Stimulated activated naive B cell treated with anti-CD40 and anti-IgM and Interleukin-4, amounts not matched to agents 10 μg/mL and 1 μg/mL and 100 μg/mL, for 72 hours (primary cell): ENCODE measurements around the gene CCDC78.
A peak's percentile ranks its signal among the peaks of the same experiment; 100 is the strongest.

Experiments
- ATAC-seq, 2 donors: fragments of 150-1000 bp; cut with Tn5 transposase; replicated peaks; 2 replicates each; pipeline ENCODE4 v1.10.0; 2021; ENCODE audit warnings: moderate library complexity in 1 of 2
- DNase-seq: peaks from one replicate; pipeline ENCODE4 v3.0.0; 2021
- H3K27ac Mint-ChIP-seq: one replicate; pipeline ENCODE4 v1.8.0; 2022; ENCODE audit warnings: mild to moderate bottlenecking, mixed read lengths
- H3K27me3 Mint-ChIP-seq, 2 donors: one replicate each; pipeline ENCODE4 v1.8.0; 2022; ENCODE audit warnings: mixed read lengths in 2 of 2
- H3K36me3 Mint-ChIP-seq, 2 donors: one replicate each; pipeline ENCODE4 v1.8.0; 2022; ENCODE audit warnings: mixed read lengths in 2 of 2, mild to moderate bottlenecking in 1 of 2
- H3K4me1 Mint-ChIP-seq, 2 donors: one replicate each; pipeline ENCODE4 v1.8.0; 2022; ENCODE audit warnings: mixed read lengths in 2 of 2, mild to moderate bottlenecking in 1 of 2
- H3K4me3 Mint-ChIP-seq, 2 donors: one replicate each; pipeline ENCODE4 v1.8.0; 2022; ENCODE audit warnings: mild to moderate bottlenecking in 2 of 2, mixed read lengths in 2 of 2, moderate library complexity in 1 of 2
- H3K9me3 Mint-ChIP-seq, 2 donors: one replicate each; pipeline ENCODE4 v1.8.0; 2022; ENCODE audit warnings: mixed read lengths in 2 of 2, mild to moderate bottlenecking in 1 of 2

Gene CCDC78

GRCh38 chr16:726438-727290 lies at the start of gene CCDC78, which contains the start of gene HAGHL:
CCDC78 (minus strand) TSS chr16:726443; CDS start chr16:726367, 76 bp downstream.
HAGHL (plus strand) TSS chr16:727106; CDS start chr16:727510, 404 bp downstream.
- no peaks in the 10 kb centered on the region for H3K9me3 Mint-ChIP-seq
- peak within 1 kb of the TSS; percentile 84 for H3K27ac Mint-ChIP-seq

DNA sequence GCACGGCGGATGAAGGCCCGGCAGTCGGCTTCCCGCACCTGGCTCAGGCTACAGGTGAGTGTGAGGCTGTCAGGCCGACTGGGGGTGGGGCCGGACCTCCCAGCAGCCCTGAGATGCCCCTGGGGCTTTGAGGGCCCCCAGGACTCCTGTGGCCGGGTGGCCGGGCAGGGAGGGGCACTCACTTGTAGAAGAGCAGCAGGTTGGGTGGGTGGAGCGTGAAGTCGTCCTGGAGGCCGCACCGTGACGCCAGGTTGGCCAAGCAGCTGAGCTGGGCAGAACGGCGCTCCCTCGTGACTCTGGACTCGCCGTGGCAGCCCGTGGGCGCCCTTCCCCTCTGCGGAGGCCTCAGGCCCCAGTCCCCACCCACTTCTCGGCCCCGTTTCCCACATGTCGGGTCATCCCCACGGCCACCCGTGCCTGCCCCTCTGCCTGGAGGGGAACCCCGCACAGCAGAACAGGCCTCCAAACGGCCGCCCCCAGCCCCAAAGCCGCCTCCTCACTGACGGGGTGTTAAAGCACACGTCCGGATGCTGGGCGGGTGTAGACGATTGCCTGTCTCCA lies 49.1 kb upstream of the CCDC78 start:
- ATAC-seq (no peak), DNase-seq (no peak)
- no peaks in the 10 kb centered on the region for H3K9me3 Mint-ChIP-seq
- no peak overlapping the region for H3K27ac Mint-ChIP-seq
- peaks cover 9 to 15% of the 10 kb centered on the region in 2 donors for H3K27me3 Mint-ChIP-seq
- H3K36me3 Mint-ChIP-seq: no peaks in the 10 kb centered on the region
- H3K4me3 Mint-ChIP-seq: no peak overlapping the region
- peaks cover 0 to 2% of the 10 kb centered on the region in 2 donors for H3K4me1 Mint-ChIP-seq

More at GRCh38 chr16:726438-727290, at the start of gene CCDC78, which contains the start of gene HAGHL:
- Mint-ChIP-seq H3K36me3 (peaks cover 0 to 6% of the 10 kb centered on the region in 2 donors), H3K4me3 (peak within 1 kb of the TSS; percentile 77 to 86), H3K4me1 (peaks cover 10 to 36% of the 10 kb centered on the region in 2 donors), H3K27me3 (no peaks in the 10 kb centered on the region)
- DNase-seq (peak; percentile 48), ATAC-seq (peak; percentile 35 to 50)

DNA sequence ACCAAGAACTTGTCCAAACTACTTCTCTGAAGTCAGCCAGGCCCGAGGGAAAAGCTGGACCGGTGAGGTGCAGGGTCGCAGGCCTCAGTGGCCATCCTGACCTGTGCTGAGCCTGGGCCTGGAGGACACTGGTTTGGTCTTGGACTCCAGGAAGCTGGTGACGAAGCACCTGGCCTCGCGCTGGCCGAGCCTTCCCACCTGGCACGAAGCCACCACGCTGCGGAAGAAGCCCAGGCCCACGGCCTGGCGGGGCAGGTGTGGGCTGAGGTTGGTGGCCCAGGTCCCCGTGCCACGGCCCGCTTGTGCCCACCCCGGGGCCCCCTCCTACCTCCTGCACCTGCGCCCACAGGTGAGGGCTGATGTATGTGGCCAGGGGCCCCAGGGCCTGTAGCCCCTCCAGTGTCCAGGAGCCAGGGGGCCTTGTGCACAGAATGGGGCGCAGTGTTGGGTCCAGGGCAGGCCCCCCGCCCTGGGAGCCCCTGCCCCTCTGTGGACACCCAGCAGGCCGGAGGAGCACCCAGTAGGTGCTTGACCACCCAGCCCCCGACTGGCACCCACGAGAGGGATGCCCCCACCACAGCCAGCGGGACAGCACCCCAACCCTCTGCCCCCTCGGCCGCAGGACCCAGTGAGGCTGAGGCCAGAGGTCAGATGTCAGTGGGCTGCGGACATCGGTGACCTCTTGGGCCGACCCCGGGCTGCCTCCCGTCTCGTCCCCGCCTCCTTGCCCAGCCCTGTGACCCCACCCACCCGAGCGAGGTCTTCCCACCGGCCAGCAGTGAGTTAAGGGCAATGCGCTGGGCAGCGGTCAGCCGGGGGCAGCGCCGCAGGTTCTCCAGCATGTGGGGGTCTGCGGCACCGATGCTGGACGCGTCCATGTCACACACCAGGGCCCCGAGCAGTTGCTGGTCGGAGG lies 48.1 kb upstream of the CCDC78 start:
- Mint-ChIP-seq H3K27ac (no peak overlapping the region), H3K4me3 (no peak overlapping the region), H3K27me3 (peaks cover 8 to 12% of the 10 kb centered on the region in 2 donors), H3K36me3 (no peaks in the 10 kb centered on the region), H3K4me1 (peaks cover 0 to 2% of the 10 kb centered on the region in 2 donors), H3K9me3 (no peaks in the 10 kb centered on the region)
- ATAC-seq: no peak
- DNase-seq: no peak

GRCh38 chr16:772959-773358 lies 46.7 kb upstream of the CCDC78 start:
- no peak for ATAC-seq
- Mint-ChIP-seq H3K9me3 (no peaks in the 10 kb centered on the region), H3K4me1 (peaks cover 0 to 2% of the 10 kb centered on the region in 2 donors)

GRCh38 chr16:770411-770810 lies 44.2 kb upstream of the CCDC78 start:
- H3K9me3 Mint-ChIP-seq: no peaks in the 10 kb centered on the region
- ATAC-seq (no peak), DNase-seq (no peak)
- H3K36me3 Mint-ChIP-seq: no peaks in the 10 kb centered on the region
- H3K27ac Mint-ChIP-seq: no peak overlapping the region
- no peak overlapping the region for H3K4me3 Mint-ChIP-seq
- peaks cover 0 to 4% of the 10 kb centered on the region in 2 donors for H3K27me3 Mint-ChIP-seq
- H3K4me1 Mint-ChIP-seq: no peaks in the 10 kb centered on the region

More at GRCh38 chr16:772959-773358, 46.7 kb upstream of the CCDC78 start:
- H3K27ac Mint-ChIP-seq: no peak overlapping the region
- H3K27me3 Mint-ChIP-seq: peaks cover 8 to 11% of the 10 kb centered on the region in 2 donors
- no peak overlapping the region for H3K4me3 Mint-ChIP-seq
- H3K36me3 Mint-ChIP-seq: no peaks in the 10 kb centered on the region
- no peak for DNase-seq

- Mint-ChIP-seq H3K36me3 (no peaks in the 10 kb centered on the region), H3K4me3 (no peak overlapping the region), H3K4me1 (no peaks in the 10 kb centered on the region), H3K27ac (no peak overlapping the region), H3K27me3 (peaks cover 0 to 4% of the 10 kb centered on the region in 2 donors), H3K9me3 (no peaks in the 10 kb centered on the region)
- DNase-seq: no peak
- ATAC-seq: no peak
Measured at GRCh38 chr16:769934-770333, 43.7 kb upstream of the CCDC78 start.

DNA sequence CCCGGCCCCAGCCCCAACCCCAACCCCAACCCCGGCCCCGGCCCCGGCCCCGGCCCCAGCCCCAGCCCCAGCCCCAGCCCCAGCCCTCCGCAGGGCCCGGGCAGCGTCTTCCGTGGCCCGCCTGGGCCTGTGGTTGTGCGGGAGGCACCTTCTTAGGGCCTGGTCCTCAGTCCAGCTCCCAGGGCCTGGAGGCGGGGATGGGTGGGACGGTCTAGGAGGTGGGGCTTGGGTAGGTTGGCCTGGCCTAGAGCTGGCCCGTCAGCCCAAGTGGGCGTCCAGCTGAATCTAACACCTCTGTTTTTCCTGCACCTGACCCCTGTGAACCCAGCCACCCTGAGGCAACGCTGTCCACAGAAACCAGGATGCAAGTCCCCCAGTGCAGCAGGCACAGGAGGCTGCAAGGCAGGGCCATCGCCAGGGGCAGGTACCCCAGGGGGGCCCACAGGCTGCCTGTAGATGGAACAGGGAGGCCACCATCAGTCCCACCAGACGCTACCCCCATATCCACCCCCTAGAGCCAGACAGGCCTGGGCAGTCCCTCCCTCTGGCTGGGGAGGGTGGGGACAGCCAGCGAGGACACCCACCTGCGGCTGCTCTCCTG lies 43.0 kb upstream of the CCDC78 start:
- DNase-seq (no peak), ATAC-seq (no peak)
- Mint-ChIP-seq H3K27ac (peak overlapping the region; percentile 47), H3K4me1 (no peaks in the 10 kb centered on the region), H3K36me3 (no peaks in the 10 kb centered on the region), H3K27me3 (peaks cover 0 to 4% of the 10 kb centered on the region in 2 donors), H3K9me3 (no peaks in the 10 kb centered on the region), H3K4me3 (no peak overlapping the region)

GRCh38 chr16:768428-768827 lies 42.2 kb upstream of the CCDC78 start:
- H3K27ac Mint-ChIP-seq: no peak overlapping the region
- no peaks in the 10 kb centered on the region for H3K36me3 Mint-ChIP-seq
- peaks cover 0 to 8% of the 10 kb centered on the region in 2 donors for H3K27me3 Mint-ChIP-seq
- DNase-seq (no peak), ATAC-seq (no peak)
- no peaks in the 10 kb centered on the region for H3K4me1 Mint-ChIP-seq
- H3K9me3 Mint-ChIP-seq: no peaks in the 10 kb centered on the region
- no peak overlapping the region for H3K4me3 Mint-ChIP-seq

GRCh38 chr16:767743-768235 lies 41.5 kb upstream of the CCDC78 start:
- Mint-ChIP-seq H3K9me3 (no peaks in the 10 kb centered on the region), H3K4me1 (no peaks in the 10 kb centered on the region), H3K27ac (no peak overlapping the region), H3K4me3 (no peak overlapping the region), H3K36me3 (no peaks in the 10 kb centered on the region), H3K27me3 (peaks cover 0 to 9% of the 10 kb centered on the region in 2 donors)
- ATAC-seq (no peak), DNase-seq (no peak)

DNA sequence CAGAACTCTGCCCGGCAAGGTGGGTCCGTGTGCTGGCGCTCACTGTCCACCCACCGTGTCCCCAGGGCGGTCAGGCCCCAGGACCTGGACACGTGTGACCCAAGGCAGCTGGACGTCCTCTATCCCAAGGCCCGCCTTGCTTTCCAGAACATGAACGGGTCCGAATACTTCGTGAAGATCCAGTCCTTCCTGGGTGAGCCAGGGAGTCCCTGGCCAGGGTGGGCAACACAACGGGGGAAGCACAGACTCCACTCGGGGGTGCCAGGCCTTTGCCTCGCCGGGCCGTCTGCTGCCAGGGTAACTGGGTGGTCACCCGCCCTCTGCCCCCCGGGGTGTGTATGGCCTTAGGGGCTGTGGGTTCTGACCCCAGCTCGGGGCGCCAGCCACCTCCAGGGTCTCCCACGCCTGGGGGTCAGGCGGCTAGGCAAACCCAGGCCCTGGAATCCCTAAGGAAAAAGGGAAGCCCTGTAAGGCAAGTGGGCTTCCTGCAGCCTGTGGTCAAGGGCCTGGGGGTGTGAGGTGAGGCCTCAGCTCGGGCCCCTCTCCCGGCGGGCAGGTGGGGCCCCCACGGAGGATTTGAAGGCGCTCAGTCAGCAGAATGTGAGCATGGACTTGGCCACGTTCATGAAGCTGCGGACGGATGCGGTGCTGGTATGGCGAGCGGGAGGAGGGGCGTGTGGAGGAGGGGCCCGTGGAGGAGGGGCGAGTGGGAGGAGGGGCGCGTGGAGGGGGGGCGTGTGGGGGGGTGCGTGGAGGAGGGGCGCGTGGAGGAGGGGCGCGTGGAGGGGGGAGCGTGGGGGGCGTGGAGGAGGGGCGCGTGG lies 40.8 kb upstream of the CCDC78 start:
- Mint-ChIP-seq H3K9me3 (no peaks in the 10 kb centered on the region), H3K4me3 (no peak overlapping the region), H3K27ac (no peak overlapping the region), H3K4me1 (no peaks in the 10 kb centered on the region), H3K36me3 (no peaks in the 10 kb centered on the region), H3K27me3 (peaks cover 0 to 11% of the 10 kb centered on the region in 2 donors)
- ATAC-seq: no peak
- DNase-seq: no peak

DNA sequence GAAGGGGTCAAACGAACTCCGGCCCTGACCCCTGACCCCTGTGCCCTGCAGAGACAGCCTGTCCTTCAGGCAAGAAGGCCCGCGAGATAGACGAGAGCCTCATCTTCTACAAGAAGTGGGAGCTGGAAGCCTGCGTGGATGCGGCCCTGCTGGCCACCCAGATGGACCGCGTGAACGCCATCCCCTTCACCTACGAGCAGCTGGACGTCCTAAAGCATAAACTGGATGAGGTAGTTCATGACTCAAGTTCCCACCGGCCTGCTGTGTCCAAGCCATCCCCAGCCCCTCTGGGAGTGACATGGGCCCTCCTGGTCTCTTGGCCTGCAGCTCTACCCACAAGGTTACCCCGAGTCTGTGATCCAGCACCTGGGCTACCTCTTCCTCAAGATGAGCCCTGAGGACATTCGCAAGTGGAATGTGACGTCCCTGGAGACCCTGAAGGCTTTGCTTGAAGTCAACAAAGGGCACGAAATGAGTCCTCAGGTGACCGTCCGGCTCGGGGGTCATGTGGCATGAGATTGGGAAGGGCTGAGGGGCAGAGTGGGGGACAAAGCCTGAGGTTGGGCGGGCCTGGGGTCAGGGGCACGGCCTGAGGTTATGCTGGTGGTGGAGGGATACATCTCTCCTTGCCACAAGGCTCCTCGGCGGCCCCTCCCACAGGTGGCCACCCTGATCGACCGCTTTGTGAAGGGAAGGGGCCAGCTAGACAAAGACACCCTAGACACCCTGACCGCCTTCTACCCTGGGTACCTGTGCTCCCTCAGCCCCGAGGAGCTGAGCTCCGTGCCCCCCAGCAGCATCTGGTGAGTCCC lies 40.0 kb upstream of the CCDC78 start:
- ATAC-seq: no peak
- Mint-ChIP-seq H3K4me1 (no peaks in the 10 kb centered on the region), H3K27me3 (peaks cover 6 to 7% of the 10 kb centered on the region in 2 donors), H3K9me3 (no peaks in the 10 kb centered on the region), H3K36me3 (no peaks in the 10 kb centered on the region), H3K27ac (no peak overlapping the region), H3K4me3 (no peak overlapping the region)
- no peak for DNase-seq

- no peaks in the 10 kb centered on the region for H3K4me1 Mint-ChIP-seq
- no peaks in the 10 kb centered on the region for H3K36me3 Mint-ChIP-seq
- H3K27me3 Mint-ChIP-seq: peaks cover 7 to 12% of the 10 kb centered on the region in 2 donors
- no peak overlapping the region for H3K27ac Mint-ChIP-seq
- H3K4me3 Mint-ChIP-seq: no peak overlapping the region
- ATAC-seq (no peak), DNase-seq (no peak)
- no peaks in the 10 kb centered on the region for H3K9me3 Mint-ChIP-seq
Measured at GRCh38 chr16:765488-765865, 39.2 kb upstream of the CCDC78 start.
